ENCODE data around the gene RCOR3. TPM values are rescaled to one million over a fixed set of nuclear protein-coding genes. Genes with fewer than 3 reads are reported as not detected.

The RCOR3 gene
- total RNA-seq, 2 donors from 2014 or later = 34.7 to 37.8 TPM

DNA sequence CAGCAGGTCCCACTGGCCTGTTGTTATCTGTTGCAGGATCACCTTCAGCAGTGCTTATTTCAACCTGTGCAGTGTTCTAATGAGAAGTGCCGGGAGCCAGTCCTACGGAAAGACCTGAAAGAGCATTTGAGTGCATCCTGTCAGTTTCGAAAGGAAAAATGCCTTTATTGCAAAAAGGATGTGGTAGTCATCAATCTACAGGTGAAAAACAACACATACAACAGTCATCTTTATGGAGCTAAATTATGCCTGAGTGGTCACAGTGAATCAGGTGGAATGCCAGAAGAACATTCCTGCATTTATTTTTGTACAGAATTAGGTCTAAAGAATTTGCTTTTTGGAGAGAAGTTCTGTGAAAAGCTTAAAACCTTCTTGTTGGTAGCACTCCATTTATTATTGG lies 100.7 kb downstream of the RCOR3 start:
- Histone ChIP-seq H3K9me3 (no peaks in the 10 kb centered on the region), H3K4me3 (no peak overlapping the region), H3K4me1 (no peaks in the 10 kb centered on the region), H3K36me3 (peaks cover 8% of the 10 kb centered on the region), H3K27ac (no peak overlapping the region), H3K27me3 (no peaks in the 10 kb centered on the region), H3K9ac (ENCODE audit: low read depth in 2 of 2, low read length in 2 of 2) (no peak overlapping the region)
- DNase-seq = no peak
- TF ChIP-seq, protein P1, sequence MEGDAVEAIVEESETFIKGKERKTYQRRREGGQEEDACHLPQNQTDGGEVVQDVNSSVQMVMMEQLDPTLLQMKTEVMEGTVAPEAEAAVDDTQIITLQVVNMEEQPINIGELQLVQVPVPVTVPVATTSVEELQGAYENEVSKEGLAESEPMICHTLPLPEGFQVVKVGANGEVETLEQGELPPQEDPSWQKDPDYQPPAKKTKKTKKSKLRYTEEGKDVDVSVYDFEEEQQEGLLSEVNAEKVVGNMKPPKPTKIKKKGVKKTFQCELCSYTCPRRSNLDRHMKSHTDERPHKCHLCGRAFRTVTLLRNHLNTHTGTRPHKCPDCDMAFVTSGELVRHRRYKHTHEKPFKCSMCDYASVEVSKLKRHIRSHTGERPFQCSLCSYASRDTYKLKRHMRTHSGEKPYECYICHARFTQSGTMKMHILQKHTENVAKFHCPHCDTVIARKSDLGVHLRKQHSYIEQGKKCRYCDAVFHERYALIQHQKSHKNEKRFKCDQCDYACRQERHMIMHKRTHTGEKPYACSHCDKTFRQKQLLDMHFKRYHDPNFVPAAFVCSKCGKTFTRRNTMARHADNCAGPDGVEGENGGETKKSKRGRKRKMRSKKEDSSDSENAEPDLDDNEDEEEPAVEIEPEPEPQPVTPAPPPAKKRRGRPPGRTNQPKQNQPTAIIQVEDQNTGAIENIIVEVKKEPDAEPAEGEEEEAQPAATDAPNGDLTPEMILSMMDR (IDR thresholded peaks at IDR 0.05) = no peak
- intact Hi-C loops (cut with DNase I) = no loop called here

DNA sequence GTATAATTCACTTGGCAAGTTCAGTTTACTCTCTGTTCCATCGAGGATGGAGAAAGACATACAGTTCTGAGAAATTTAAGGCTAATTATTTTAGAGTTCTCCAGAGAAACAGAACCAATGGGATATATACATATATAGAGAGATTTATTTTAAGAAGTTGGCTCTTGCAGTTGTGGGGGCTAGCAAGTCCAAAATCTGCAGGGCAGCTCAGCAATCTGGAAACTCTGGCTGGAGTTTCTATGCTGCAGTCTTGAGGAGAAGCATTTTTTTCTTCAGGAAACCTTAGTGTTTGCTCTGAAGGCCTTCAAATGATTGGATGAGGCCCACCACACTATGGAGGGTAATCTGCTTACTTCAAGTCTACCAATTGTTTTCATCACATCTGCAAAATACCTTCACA lies 102.0 kb downstream of the RCOR3 start:
- H3K27ac ChIP-seq = no peak overlapping the region
- H3K9me3 ChIP-seq = no peaks in the 10 kb centered on the region
- intact Hi-C loops (cut with DNase I) = no loop called here
- no peaks in the 10 kb centered on the region for H3K27me3 ChIP-seq
- H3K36me3 ChIP-seq = peaks cover 7% of the 10 kb centered on the region
- H3K4me1 ChIP-seq = no peaks in the 10 kb centered on the region
- H3K9ac ChIP-seq (ENCODE audit: low read depth in 2 of 2, low read length in 2 of 2) = no peak overlapping the region
- TF ChIP-seq, protein P1 (IDR thresholded peaks at IDR 0.05) = no peak
- DNase-seq = no peak
- no peak overlapping the region for H3K4me3 ChIP-seq

Other genes with a start within 250 kb of the RCOR3 start
- gene KCNH1, start 125.2 kb upstream of the RCOR3 start, total RNA-seq = under 1 TPM; 0.40 to 0.64 TPM
- 10 to 100 TPM; 13.9 to 14.5 TPM for gene TRAF5, start 67.5 kb downstream of the RCOR3 start, total RNA-seq
- gene RD3, start 232.8 kb downstream of the RCOR3 start, total RNA-seq = under 1 TPM in 1 of 2 donors, not detected in 1; 0.15 TPM